Measurements from ENCODE around the gene KDM4F.
"Not testable (repeated sequence)": the region's sequence is repeated elsewhere in the genome, so short reads cannot be mapped to it uniquely, and the experiment has no call there.

The KDM4F gene

GRCh38 chr11:95049122-95049521 is at the start of gene KDM4F:
TSS of gene KDM4F (plus strand) at chr11:95049422.
- not testable (repeated sequence) for DNase-seq (ENCODE audit: low spot score)

- no peak for DNase-seq (ENCODE audit: low spot score)
Measured at GRCh38 chr11:95003716-95004115, 45.5 kb upstream of the KDM4F start.

- no peak for DNase-seq (ENCODE audit: low spot score)
Measured at GRCh38 chr11:95005642-95006041, 43.6 kb upstream of the KDM4F start.

- DNase-seq (ENCODE audit: low spot score), result no peak
Measured at GRCh38 chr11:95011376-95011775, 37.8 kb upstream of the KDM4F start.

- no peak for DNase-seq (ENCODE audit: low spot score)
Measured at GRCh38 chr11:95014184-95014821, 34.9 kb upstream of the KDM4F start.

- DNase-seq (ENCODE audit: low spot score), result no peak
Measured at GRCh38 chr11:95016139-95016538, 33.1 kb upstream of the KDM4F start.

- not testable (repeated sequence) for DNase-seq (ENCODE audit: low spot score)
Measured at GRCh38 chr11:95021468-95021867, 27.8 kb upstream of the KDM4F start.

- DNase-seq (ENCODE audit: low spot score), result no peak
Measured at GRCh38 chr11:95024958-95025357, 24.3 kb upstream of the KDM4F start, which contains the start of gene KDM4E. TSS of gene KDM4E (plus strand) at chr11:95025258. CDS start at chr11:95025558, 300 bp downstream.

- DNase-seq (ENCODE audit: low spot score), result not testable (repeated sequence)
Measured at GRCh38 chr11:95025594-95025993, 23.6 kb upstream of the KDM4F start.

GRCh38 chr11:95028357-95028756 is 20.9 kb upstream of the KDM4F start:
- no peak for DNase-seq (ENCODE audit: low spot score)

- no peak for DNase-seq (ENCODE audit: low spot score)
Measured at GRCh38 chr11:95033051-95033450, 16.2 kb upstream of the KDM4F start.

- DNase-seq (ENCODE audit: low spot score), result no peak
Measured at GRCh38 chr11:95035316-95035715, 13.9 kb upstream of the KDM4F start.

GRCh38 chr11:95037356-95038035 is 11.7 kb upstream of the KDM4F start:
- DNase-seq (ENCODE audit: low spot score), result not testable (repeated sequence)

GRCh38 chr11:95042239-95042638 is 7.0 kb upstream of the KDM4F start:
- DNase-seq (ENCODE audit: low spot score), result no peak

GRCh38 chr11:95042906-95043305 is 6.3 kb upstream of the KDM4F start:
- DNase-seq (ENCODE audit: low spot score), result no peak

- no peak for DNase-seq (ENCODE audit: low spot score)
Measured at GRCh38 chr11:95044010-95044409, 5.2 kb upstream of the KDM4F start.

- no peak for DNase-seq (ENCODE audit: low spot score)
Measured at GRCh38 chr11:95045812-95046211, 3.4 kb upstream of the KDM4F start.

- no peak for DNase-seq (ENCODE audit: low spot score)
Measured at GRCh38 chr11:95050595-95051202, 1.5 kb downstream of the KDM4F start.

GRCh38 chr11:95054356-95054755 is 5.1 kb downstream of the KDM4F start:
- DNase-seq (ENCODE audit: low spot score), result no peak

- no peak for DNase-seq (ENCODE audit: low spot score)
Measured at GRCh38 chr11:95055283-95055897, 6.2 kb downstream of the KDM4F start.

GRCh38 chr11:95057959-95058358 is 8.7 kb downstream of the KDM4F start:
- DNase-seq (ENCODE audit: low spot score), result no peak

- DNase-seq (ENCODE audit: low spot score), result no peak
Measured at GRCh38 chr11:95058621-95059020, 9.4 kb downstream of the KDM4F start.

- DNase-seq (ENCODE audit: low spot score), result no peak
Measured at GRCh38 chr11:95059046-95059445, 9.8 kb downstream of the KDM4F start.

Measured in activated CD4-positive, alpha-beta T cell treated with anti-CD3 and anti-CD28 coated beads, Interleukin-2, Interleukin-4, amounts not matched to agents 100 ng/mL and 50 ng/mL, durations not matched to agents 16 hours and 8 hours (primary cell).